Measurements from ENCODE around the gene ZNF195. TPM values are rescaled to one million over a fixed set of nuclear protein-coding genes. Genes with fewer than 3 reads are reported as not detected.
"Not testable (repeated sequence)": the region's sequence is repeated elsewhere in the genome, so short reads cannot be mapped to it uniquely, and the experiment has no call there.

Gene ZNF195
- total and polyA plus RNA-seq, 4 donors, result 6.0 to 18.4 (median 11.4) TPM

DNA sequence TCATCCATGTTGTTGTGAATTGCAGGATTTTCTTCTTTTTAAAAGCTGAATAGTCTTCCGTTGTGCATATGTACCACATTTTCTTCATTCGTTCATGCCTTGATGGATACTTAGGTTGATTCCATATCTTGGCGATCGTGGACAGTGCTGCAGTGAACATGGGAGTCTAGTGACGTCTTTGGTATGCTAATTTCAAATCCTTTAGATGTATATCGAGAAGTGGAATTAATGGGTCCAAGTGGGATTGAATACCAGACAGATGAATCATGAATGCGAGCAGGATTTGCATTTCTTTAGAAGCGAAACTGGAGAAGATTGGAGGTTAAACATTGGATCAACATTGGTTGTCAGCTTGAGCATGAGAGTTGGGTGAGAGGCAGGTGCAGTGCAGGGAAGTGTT lies 45.8 kb downstream of the ZNF195 start:
- H3K9me3 ChIP-seq (ENCODE audit: control insufficient read depth, low read length); DNase-seq; ATAC-seq (ENCODE audit: low FRiP score); H3K4me1 ChIP-seq (ENCODE audit: control insufficient read depth in 1 of 2, insufficient read depth in 2 of 2, low read length in 2 of 2); H3K27me3 ChIP-seq (ENCODE audit: control insufficient read depth in 1 of 2, insufficient read depth in 2 of 2, low read length in 1 of 2); H3K27ac ChIP-seq (ENCODE audit: low read depth in 1 of 2, low read length in 2 of 2); intact Hi-C loops (cut with DNase I); H3K36me3 ChIP-seq (ENCODE audit: control insufficient read depth in 1 of 2, insufficient read depth in 2 of 2, low read length in 1 of 2); H3K4me3 ChIP-seq (ENCODE audit: low read length in 2 of 2): not testable (repeated sequence)
- no CpG with 5 or more reads among the region's 8 CpGs for WGBS, 2 donors

- intact Hi-C loops (cut with DNase I); H3K9me3 ChIP-seq (ENCODE audit: control insufficient read depth, low read length); H3K4me3 ChIP-seq (ENCODE audit: low read length in 2 of 2); ATAC-seq (ENCODE audit: low FRiP score); H3K36me3 ChIP-seq (ENCODE audit: control insufficient read depth in 1 of 2, insufficient read depth in 2 of 2, low read length in 1 of 2); DNase-seq; H3K27ac ChIP-seq (ENCODE audit: low read depth in 1 of 2, low read length in 2 of 2); H3K27me3 ChIP-seq (ENCODE audit: control insufficient read depth in 1 of 2, insufficient read depth in 2 of 2, low read length in 1 of 2); H3K4me1 ChIP-seq (ENCODE audit: control insufficient read depth in 1 of 2, insufficient read depth in 2 of 2, low read length in 2 of 2): not testable (repeated sequence)
- WGBS, 2 donors, result no CpG with 5 or more reads among the region's 3 CpGs
These were observed 47.9 kb downstream of the ZNF195 start for GRCh38 chr11:3331078-3331477.

DNA sequence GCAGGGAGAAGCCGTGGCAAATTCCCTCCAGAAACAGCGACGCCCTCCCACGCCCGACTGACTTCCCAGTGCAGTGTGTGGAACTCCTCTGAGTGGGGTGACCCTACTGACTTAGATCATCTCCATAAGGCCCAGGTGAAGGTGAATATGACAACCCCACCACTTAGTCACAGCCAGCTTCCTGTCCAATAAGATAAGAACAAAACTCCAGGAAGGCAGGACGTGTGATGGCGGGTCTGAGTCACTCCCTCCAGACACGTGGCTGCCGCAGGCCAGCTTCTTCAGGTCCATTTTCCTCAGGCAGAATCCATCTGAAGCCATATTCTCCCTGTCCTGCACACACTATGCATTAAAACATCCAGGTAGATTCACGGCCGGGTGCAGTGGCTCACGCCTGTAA lies 48.9 kb downstream of the ZNF195 start:
- H3K4me3 ChIP-seq (ENCODE audit: low read length in 2 of 2); H3K4me1 ChIP-seq (ENCODE audit: control insufficient read depth in 1 of 2, insufficient read depth in 2 of 2, low read length in 2 of 2); intact Hi-C loops (cut with DNase I); H3K27ac ChIP-seq (ENCODE audit: low read depth in 1 of 2, low read length in 2 of 2); H3K9me3 ChIP-seq (ENCODE audit: control insufficient read depth, low read length); H3K36me3 ChIP-seq (ENCODE audit: control insufficient read depth in 1 of 2, insufficient read depth in 2 of 2, low read length in 1 of 2); DNase-seq; H3K27me3 ChIP-seq (ENCODE audit: control insufficient read depth in 1 of 2, insufficient read depth in 2 of 2, low read length in 1 of 2); ATAC-seq (ENCODE audit: low FRiP score): not testable (repeated sequence)
- WGBS, 2 donors, result no CpG with 5 or more reads among the region's 12 CpGs

- not testable (repeated sequence) for H3K36me3 ChIP-seq (ENCODE audit: control insufficient read depth in 1 of 2, insufficient read depth in 2 of 2, low read length in 1 of 2)
- WGBS, 2 donors, result no CpG with 5 or more reads among the region's 4 CpGs
These were observed 50.4 kb downstream of the ZNF195 start for GRCh38 chr11:3328503-3328902.

GRCh38 chr11:3326450-3326849 lies 52.5 kb downstream of the ZNF195 start:
- intact Hi-C loops (cut with DNase I); H3K36me3 ChIP-seq (ENCODE audit: control insufficient read depth in 1 of 2, insufficient read depth in 2 of 2, low read length in 1 of 2); H3K27me3 ChIP-seq (ENCODE audit: control insufficient read depth in 1 of 2, insufficient read depth in 2 of 2, low read length in 1 of 2); H3K9me3 ChIP-seq (ENCODE audit: control insufficient read depth, low read length); H3K27ac ChIP-seq (ENCODE audit: low read depth in 1 of 2, low read length in 2 of 2); DNase-seq; H3K4me3 ChIP-seq (ENCODE audit: low read length in 2 of 2); H3K4me1 ChIP-seq (ENCODE audit: control insufficient read depth in 1 of 2, insufficient read depth in 2 of 2, low read length in 2 of 2); ATAC-seq (ENCODE audit: low FRiP score): not testable (repeated sequence)
- no CpG with 5 or more reads among the region's 13 CpGs for WGBS, 2 donors

More at GRCh38 chr11:3328503-3328902, 50.4 kb downstream of the ZNF195 start:
- H3K9me3 ChIP-seq (ENCODE audit: control insufficient read depth, low read length); ATAC-seq (ENCODE audit: low FRiP score); intact Hi-C loops (cut with DNase I); H3K4me1 ChIP-seq (ENCODE audit: control insufficient read depth in 1 of 2, insufficient read depth in 2 of 2, low read length in 2 of 2); H3K27ac ChIP-seq (ENCODE audit: low read depth in 1 of 2, low read length in 2 of 2); H3K27me3 ChIP-seq (ENCODE audit: control insufficient read depth in 1 of 2, insufficient read depth in 2 of 2, low read length in 1 of 2); DNase-seq; H3K4me3 ChIP-seq (ENCODE audit: low read length in 2 of 2): not testable (repeated sequence)

DNA sequence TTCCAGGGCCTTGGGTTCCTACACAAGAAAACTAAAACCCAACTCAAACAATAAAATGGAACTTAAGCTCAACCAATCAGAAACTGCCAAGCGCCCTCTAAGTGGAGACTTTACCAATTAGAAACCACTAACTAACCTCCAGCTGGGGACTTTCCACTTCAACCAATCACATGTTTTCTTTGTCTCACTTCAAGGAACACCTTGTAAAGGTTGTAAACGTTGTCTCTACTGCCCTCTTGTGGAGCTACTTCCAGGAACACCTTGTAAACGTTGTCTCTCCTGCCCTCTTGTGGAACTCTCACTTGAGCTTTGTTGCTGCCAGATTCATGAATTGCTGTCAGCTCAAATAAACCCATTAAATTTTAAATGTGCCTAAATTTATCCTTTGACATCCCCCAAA lies 54.2 kb downstream of the ZNF195 start:
- H3K4me3 ChIP-seq (ENCODE audit: low read length in 2 of 2); H3K9me3 ChIP-seq (ENCODE audit: control insufficient read depth, low read length); H3K27ac ChIP-seq (ENCODE audit: low read depth in 1 of 2, low read length in 2 of 2); ATAC-seq (ENCODE audit: low FRiP score); H3K36me3 ChIP-seq (ENCODE audit: control insufficient read depth in 1 of 2, insufficient read depth in 2 of 2, low read length in 1 of 2); H3K4me1 ChIP-seq (ENCODE audit: control insufficient read depth in 1 of 2, insufficient read depth in 2 of 2, low read length in 2 of 2); H3K27me3 ChIP-seq (ENCODE audit: control insufficient read depth in 1 of 2, insufficient read depth in 2 of 2, low read length in 1 of 2); DNase-seq; intact Hi-C loops (cut with DNase I): not testable (repeated sequence)
- WGBS, 2 donors, result 56 to 72% methylated on average over 1 of the region's 3 CpGs

Other genes with a start within 250 kb of the ZNF195 start
- 10 to 100 TPM; 64.1 to 69.1 TPM for gene OSBPL5, start 213.8 kb downstream of the ZNF195 start, total RNA-seq
- gene OSBPL5, start 213.8 kb downstream of the ZNF195 start, polyA plus RNA-seq, result 10 to 100 TPM; 11.9 to 48.4 TPM
- gene MRGPRG, start 160.3 kb downstream of the ZNF195 start, total RNA-seq, result not detected
- gene MRGPRG, start 160.3 kb downstream of the ZNF195 start, polyA plus RNA-seq, result not detected
- not detected for gene MRGPRE, start 146.7 kb downstream of the ZNF195 start, total RNA-seq
- not detected for gene MRGPRE, start 146.7 kb downstream of the ZNF195 start, polyA plus RNA-seq

All from aorta (tissue), 5 donors.